ENCODE data around the gene HPSE2.

Gene HPSE2

DNA sequence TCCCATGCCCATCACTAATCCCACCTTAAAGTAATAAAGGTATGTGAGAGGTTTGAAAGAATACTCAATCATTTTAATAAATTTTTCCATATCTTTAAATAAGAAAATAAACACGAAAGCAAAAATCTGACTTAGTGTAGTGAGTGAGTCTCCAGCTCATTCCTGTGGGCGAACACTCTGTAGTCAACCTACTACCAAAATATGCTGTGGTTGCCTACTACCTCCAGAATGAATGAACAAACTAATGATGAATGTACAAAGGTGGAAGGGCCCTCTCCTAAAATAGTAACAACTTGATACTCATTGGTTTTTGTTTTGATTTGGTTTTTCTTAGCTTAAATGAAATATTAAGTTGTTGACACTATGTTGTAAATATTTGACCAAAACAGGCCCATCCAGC is 593.4 kb downstream of the HPSE2 start:
- DNase-seq (ENCODE audit: low read depth): no peak
- no peak overlapping the region for H3K4me3 ChIP-seq (ENCODE audit: low read depth, low read length)
- TF ChIP-seq, protein P1, sequence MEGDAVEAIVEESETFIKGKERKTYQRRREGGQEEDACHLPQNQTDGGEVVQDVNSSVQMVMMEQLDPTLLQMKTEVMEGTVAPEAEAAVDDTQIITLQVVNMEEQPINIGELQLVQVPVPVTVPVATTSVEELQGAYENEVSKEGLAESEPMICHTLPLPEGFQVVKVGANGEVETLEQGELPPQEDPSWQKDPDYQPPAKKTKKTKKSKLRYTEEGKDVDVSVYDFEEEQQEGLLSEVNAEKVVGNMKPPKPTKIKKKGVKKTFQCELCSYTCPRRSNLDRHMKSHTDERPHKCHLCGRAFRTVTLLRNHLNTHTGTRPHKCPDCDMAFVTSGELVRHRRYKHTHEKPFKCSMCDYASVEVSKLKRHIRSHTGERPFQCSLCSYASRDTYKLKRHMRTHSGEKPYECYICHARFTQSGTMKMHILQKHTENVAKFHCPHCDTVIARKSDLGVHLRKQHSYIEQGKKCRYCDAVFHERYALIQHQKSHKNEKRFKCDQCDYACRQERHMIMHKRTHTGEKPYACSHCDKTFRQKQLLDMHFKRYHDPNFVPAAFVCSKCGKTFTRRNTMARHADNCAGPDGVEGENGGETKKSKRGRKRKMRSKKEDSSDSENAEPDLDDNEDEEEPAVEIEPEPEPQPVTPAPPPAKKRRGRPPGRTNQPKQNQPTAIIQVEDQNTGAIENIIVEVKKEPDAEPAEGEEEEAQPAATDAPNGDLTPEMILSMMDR (IDR thresholded peaks at IDR 0.05; ENCODE audit: low read depth, low read length, missing control alignments): no peak

DNA sequence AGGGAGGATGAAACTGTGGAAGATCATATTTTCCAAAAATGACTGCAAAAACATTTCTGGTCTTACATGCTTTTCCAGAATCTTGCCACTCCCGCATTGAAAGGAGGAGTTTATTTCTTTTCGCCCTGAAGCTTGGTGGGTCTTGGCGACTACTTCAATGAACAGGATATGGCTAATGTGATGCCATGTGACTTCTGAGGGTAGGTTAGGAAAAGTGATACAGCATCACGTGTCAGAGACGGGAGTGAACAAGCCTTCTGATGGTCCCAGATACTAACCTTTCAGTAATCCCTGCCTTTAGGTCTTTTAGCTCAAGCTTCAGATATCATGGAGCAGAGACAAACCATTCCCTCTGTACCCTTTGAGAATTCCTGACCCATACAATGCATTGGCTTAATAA is 596.7 kb downstream of the HPSE2 start:
- TF ChIP-seq, protein P1 (IDR thresholded peaks at IDR 0.05; ENCODE audit: low read depth, low read length, missing control alignments): no peak
- no peak for DNase-seq (ENCODE audit: low read depth)
- H3K4me3 ChIP-seq (ENCODE audit: low read depth, low read length): no peak overlapping the region

DNA sequence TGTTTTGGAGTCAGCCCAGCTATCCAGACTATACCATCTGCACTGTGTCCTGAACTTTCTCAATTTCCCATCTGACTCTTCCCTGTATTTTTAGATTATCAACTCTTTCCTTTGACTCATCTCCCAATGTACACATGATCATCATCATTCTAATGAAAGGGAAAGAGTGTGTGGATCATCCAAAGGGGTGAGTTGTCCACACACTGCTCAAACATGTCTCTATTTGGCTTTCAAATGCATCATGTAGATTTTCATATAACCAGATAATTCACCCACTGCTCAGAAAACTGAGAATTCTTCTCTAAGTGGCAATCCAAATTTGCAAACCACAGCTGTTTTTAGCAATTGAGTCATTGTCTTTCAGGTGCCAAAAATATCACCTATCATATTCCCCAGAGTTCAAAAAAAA is 598.7 kb downstream of the HPSE2 start:
- DNase-seq (ENCODE audit: low read depth): no peak
- no peak overlapping the region for H3K4me3 ChIP-seq (ENCODE audit: low read depth, low read length)
- TF ChIP-seq, protein P1 (IDR thresholded peaks at IDR 0.05; ENCODE audit: low read depth, low read length, missing control alignments): no peak

DNA sequence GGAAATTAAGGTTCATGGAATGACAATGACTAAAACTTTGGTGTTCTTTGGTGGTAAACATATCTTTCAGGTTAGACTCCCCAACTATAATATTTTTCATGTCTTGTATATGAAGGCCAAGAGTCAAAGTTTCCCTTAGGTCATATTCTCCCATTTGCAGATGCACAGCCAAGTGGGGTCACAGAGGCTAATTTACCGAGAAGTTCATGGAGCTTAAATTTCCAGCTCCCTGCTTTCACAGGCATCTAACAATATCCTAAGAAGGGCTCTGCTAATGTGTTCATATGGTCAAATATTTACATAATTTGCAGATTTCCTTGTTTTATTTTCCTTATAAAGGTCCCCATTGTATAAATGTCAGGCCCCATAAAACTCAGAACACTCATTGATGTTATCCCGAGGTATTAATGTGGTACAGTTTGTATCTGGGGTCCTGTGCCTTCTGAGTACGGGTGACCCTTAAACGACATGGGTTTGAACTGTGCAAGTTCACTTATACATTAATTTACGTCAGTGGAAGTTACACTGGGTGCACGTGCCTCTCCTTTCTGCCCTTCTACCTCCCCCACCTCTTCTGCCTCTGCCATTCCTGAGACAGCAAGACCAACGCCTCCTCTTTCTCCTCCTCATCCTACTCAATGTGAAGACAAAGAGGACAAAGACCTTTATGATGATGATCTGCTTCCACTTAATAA is 603.0 kb downstream of the HPSE2 start:
- TF ChIP-seq, protein P1 (IDR thresholded peaks at IDR 0.05; ENCODE audit: low read depth, low read length, missing control alignments): no peak
- no peak overlapping the region for H3K4me3 ChIP-seq (ENCODE audit: low read depth, low read length)
- DNase-seq (ENCODE audit: low read depth): no peak

DNA sequence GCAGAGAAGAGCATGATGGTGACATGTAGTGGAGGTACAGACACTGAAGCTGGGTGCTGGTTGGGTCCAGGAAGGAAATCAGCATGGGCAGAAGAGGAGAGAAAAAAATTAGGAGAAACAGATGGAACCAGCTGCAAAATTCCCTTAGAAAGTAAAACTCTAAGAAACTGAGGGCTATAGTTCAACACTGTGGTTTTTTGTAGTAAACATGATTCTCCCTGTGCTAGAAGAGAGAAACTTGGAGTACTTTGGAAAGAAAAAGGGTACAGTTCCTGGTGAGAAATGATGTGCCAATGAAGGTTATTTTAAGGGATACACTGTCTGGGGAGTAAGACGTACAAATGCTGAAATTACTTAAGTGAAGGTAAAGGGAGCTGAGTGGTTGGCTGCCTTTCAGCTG is 607.4 kb downstream of the HPSE2 start:
- TF ChIP-seq, protein P1 (IDR thresholded peaks at IDR 0.05; ENCODE audit: low read depth, low read length, missing control alignments): no peak
- no peak for DNase-seq (ENCODE audit: low read depth)

DNA sequence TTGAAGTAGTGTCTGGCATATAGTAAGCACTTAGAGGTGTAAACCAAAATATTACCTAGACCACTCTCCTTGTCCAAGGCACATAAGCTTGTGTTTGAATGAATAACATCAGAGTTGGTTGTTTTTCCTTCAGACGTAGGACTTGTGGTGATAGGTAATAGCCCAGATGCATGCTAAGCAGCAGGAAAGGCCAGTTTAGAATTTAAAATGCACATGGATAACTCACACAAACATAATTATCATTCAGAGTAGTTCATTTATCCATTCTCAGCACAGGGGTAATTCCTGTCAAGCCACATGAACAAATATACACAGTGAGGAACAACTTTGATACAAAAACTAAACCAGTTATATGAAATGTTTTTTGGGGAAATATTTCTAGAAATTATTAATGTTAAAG is 607.9 kb downstream of the HPSE2 start:
- H3K4me3 ChIP-seq (ENCODE audit: low read depth, low read length): no peak overlapping the region
- TF ChIP-seq, protein P1 (IDR thresholded peaks at IDR 0.05; ENCODE audit: low read depth, low read length, missing control alignments): no peak
- DNase-seq (ENCODE audit: low read depth): no peak

More for the DNA sequence above, 607.4 kb downstream of the HPSE2 start:
- no peak overlapping the region for H3K4me3 ChIP-seq (ENCODE audit: low read depth, low read length)

DNA sequence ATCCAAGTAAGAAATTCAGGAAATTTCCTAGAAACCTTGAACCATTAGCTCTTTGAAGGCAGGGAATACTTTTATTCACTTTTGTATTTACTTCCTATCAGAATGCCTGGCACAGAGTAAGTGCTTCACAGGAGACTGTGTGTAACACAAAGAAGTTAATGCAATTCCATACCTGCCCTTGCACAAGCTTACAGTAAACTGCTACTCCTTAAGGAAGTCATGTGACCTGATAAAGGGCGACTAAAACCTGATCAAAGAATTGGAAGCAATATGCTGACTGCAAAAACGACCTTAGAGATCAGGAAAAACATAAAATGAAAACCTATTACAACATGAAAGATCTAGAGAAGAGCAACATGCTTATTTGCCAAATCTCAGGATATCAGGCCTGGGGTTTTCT is 610.7 kb downstream of the HPSE2 start:
- no peak overlapping the region for H3K4me3 ChIP-seq (ENCODE audit: low read depth, low read length)
- TF ChIP-seq, protein P1 (IDR thresholded peaks at IDR 0.05; ENCODE audit: low read depth, low read length, missing control alignments): no peak
- no peak for DNase-seq (ENCODE audit: low read depth)
